ENCODE results near the gene LRRC45.

- TF ChIP-seq POLR2AphosphoS5 (IDR thresholded peaks at IDR 0.05; ENCODE audit: low read depth, low read length) (no peak), TAF1 (IDR thresholded peaks at IDR 0.05; ENCODE audit: borderline replicate concordance, insufficient read depth, low read length) (no peak), REST (IDR thresholded peaks at IDR 0.05; ENCODE audit: insufficient read depth in 1 of 2, low read depth in 2 of 2, low read length in 2 of 2) (no peak), FOXP2 (optimal IDR thresholded peaks at IDR 0.05; ENCODE audit: borderline replicate concordance, extremely low read depth, extremely low read length, insufficient read depth) (no peak), SIN3A (IDR thresholded peaks at IDR 0.05; ENCODE audit: borderline replicate concordance, insufficient read depth, low read length) (no peak)
These were observed 539 bp downstream of the LRRC45 start for GRCh38 chr17:82023447-82024241.
